ENCODE results near the gene KCNK16.

KCNK16 gene

GRCh38 chr6:39342692-39343395, 20.3 kb upstream of the KCNK16 start:
- no peak for DNase-seq (ENCODE audit: low read depth in 1 of 2, low spot score in 1 of 2)

- no peak for DNase-seq (ENCODE audit: low read depth in 1 of 2, low spot score in 1 of 2)
Measured at GRCh38 chr6:39341937-39342336, 19.4 kb upstream of the KCNK16 start.

DNA sequence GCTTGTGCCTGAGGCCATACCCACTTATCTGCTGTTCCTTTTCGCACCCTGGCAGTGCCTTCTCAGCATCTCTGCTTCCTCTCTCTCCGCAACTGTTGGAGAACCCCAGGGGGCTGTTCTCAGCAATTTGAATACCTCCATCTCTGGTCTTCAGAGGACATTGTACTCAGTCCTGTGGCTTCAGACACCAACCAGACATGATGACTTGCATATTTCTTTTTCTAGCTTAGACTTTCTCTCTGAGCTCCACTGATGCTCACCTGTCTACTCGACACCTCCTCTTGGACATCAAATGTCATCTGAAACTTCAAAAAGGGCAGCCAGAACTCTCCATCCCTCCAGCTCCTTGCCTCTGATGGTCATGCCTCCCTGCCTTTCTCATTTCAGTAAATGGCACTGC, 18.9 kb upstream of the KCNK16 start:
- no peak for DNase-seq (ENCODE audit: low read depth in 1 of 2, low spot score in 1 of 2)

DNA sequence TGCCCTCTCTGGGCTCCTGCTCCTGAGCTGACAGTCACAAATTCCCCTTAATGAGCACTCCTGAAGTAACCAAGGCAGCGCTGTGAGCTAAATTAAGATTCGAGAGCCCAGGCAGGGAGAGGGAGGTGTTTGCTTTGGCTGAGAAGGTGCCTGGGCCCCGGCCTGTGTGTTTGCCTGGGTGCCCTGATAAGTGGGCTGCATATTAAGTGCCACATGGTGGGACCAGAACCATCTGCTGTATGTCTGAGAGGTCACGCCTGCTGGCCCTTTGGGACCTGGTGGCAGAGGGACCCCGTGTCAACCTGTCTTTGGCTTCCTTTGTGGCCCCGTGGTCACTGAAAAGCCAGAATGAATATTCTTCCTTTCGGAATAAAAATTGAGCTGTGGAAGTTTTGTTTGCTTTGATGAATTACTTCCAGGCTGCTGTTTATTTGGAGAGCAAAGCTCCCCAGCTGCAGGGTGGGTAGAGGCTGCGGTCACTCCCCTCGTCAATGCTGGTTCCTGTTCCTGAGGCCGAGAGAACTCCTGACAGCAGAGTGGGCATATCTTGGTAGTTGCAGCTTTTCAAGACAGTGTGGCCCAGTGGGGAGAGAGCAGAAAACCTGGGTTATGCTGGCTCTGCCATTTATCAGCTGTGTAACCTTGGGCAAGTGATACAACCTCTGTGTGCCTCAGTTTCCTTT, 17.5 kb upstream of the KCNK16 start:
- DNase-seq (ENCODE audit: low read depth in 1 of 2, low spot score in 1 of 2), result no peak

DNA sequence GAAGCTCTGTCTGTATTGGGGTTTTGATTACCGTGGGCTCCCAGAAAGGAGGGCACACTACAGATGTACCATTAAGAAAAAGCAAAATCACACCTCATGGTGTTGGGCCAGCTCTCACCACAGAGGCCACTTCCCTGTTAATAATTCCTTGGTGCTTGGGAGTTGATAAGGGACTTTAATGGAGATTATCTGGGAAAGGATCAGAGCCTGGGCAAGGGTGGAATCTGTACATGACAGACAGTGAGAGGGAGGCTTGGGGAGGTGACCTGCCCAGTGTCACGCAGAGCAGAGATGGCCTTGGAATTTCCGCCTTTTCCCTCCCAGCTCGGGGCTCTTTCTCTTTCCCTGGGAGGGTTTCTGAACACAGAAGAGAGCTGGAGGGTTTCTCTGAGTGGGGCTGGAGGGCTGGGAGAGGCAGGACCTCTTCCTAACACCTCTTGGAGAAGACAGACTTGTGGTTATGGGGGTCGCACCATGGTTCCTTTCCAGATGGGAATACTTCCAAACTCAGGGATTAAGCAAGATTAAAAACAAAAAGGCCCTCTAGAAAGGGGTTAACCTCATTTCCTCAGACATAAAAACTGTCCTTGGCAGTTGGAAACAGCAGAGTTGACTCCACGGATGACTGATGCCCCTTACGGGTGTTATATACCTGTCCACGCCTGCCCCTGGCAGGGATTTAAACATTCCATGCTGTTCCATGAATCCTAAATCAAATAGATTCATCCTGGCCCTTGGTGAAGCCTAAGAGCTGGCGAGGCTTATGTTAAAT, 16.8 kb upstream of the KCNK16 start:
- DNase-seq (ENCODE audit: low read depth in 1 of 2, low spot score in 1 of 2), result no peak

GRCh38 chr6:39338397-39338796, 15.9 kb upstream of the KCNK16 start:
- DNase-seq (ENCODE audit: low read depth in 1 of 2, low spot score in 1 of 2), result no peak

GRCh38 chr6:39335780-39336545, 13.5 kb upstream of the KCNK16 start:
- DNase-seq (ENCODE audit: low read depth in 1 of 2, low spot score in 1 of 2), result no peak

DNA sequence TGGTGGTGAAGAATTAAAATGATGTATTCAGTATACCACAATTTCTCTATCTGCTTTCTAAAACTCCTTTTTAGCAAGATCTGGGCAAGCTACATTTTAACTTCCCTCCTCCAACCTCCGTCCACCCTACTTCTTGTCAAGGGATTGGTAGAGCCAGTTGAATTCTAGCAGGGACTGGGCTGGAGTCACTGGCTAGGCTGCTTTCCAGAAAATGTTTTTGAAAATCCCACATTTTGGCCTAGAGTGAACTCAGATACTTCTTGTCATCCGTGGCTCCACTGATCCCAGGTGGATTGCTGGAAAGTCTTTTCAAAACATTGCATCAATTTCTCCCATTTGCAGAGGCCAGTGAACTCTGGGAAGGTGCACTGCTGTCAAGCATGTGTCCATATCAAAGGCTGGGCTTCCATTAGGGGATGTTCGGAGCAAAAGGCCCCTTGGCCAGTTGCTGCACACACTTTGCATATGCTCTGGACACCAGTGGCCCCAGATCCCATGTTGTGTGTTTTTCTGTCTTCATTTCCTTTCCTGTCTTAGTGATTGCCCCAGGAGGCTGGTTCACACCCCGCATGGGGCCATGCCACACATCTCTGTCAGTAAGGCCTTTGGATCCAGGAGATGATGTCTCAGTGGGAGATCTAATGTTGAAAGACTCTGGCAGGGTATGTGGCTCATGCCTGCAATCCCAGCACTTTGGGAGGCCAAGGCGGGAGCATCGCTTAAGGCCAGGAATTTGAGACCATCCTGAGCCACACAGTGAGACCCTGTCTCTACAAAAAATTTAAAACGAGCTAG, 11.3 kb upstream of the KCNK16 start:
- DNase-seq (ENCODE audit: low read depth in 1 of 2, low spot score in 1 of 2), result no peak

DNA sequence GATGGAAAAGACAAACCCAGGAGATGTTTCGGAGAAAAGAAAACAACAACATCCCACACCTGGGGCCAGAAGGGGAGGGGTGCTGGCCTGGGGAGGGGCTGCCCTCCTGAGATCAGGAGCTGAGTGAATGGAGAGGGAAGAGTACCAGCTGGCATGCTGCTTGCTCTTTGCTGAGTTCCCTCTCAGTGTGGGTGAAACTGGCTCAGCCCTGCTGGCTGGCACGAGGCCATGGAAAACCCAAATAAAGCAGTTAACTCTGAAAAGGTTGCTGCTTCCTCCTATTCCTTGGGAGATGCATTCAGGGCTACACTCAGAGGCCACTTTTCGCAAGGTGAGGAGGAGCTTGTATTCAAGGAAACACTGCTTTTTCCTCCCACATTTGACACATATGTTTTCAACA, 8.0 kb upstream of the KCNK16 start:
- no peak for DNase-seq (ENCODE audit: low read depth in 1 of 2, low spot score in 1 of 2)

GRCh38 chr6:39330057-39330456, 7.6 kb upstream of the KCNK16 start:
- DNase-seq (ENCODE audit: low read depth in 1 of 2, low spot score in 1 of 2), result no peak

DNA sequence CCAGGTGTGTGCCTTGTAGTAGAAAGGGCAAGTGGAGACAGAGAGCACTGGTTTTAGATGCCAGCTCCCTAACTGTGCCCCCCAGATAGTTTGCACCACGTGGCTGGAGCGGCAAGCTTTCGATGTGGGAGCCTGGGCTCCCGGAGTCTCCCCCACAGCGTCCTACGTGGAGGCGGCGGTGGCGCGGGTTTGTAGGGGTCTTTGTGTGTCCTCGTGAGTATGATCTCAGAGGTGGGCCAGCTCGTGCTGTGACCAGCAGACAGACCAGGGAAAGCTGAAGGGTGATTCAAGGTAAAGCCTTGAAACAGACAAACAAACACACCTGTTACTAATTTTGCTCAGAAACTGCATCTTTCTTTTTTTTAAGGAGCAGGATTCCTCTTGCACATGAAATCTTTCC, 5.6 kb upstream of the KCNK16 start:
- DNase-seq (ENCODE audit: low read depth in 1 of 2, low spot score in 1 of 2), result no peak

- DNase-seq (ENCODE audit: low read depth in 1 of 2, low spot score in 1 of 2), result no peak
Measured at GRCh38 chr6:39327507-39327906, 5.0 kb upstream of the KCNK16 start.

- DNase-seq (ENCODE audit: low read depth in 1 of 2, low spot score in 1 of 2), result no peak
Measured at GRCh38 chr6:39321761-39322160, 741 bp downstream of the KCNK16 start.

DNA sequence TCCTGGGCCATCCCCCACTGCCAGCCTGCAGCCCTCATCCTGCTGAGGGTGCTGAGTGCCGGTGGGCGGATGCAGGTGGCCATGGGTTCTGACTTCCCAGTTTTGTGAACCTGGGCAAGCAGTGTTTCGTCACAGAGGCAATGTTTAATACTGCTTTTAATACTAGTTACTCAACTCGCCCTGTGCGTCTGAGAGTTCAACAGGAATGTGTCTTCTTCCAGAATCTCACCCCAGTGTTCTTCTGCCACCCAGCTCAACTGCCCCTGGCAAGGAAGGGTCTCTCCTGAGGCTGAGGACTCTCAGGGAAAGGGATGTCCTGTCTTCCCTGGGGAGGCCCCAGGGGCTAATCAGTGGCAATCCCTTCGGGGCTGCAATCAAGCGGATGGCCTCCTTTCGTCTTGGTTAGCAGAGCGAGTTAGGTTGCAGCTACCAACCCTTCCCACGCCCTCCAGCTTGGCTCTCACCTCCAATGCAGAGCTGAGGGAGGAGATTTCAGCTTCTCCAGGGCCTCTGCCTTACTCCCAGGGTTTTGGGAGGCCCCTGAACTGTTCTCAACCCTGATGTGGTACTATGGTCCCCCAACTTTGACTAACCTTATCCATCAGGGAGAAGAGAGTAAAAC, 2.0 kb downstream of the KCNK16 start:
- DNase-seq (ENCODE audit: low read depth in 1 of 2, low spot score in 1 of 2), result no peak

DNA sequence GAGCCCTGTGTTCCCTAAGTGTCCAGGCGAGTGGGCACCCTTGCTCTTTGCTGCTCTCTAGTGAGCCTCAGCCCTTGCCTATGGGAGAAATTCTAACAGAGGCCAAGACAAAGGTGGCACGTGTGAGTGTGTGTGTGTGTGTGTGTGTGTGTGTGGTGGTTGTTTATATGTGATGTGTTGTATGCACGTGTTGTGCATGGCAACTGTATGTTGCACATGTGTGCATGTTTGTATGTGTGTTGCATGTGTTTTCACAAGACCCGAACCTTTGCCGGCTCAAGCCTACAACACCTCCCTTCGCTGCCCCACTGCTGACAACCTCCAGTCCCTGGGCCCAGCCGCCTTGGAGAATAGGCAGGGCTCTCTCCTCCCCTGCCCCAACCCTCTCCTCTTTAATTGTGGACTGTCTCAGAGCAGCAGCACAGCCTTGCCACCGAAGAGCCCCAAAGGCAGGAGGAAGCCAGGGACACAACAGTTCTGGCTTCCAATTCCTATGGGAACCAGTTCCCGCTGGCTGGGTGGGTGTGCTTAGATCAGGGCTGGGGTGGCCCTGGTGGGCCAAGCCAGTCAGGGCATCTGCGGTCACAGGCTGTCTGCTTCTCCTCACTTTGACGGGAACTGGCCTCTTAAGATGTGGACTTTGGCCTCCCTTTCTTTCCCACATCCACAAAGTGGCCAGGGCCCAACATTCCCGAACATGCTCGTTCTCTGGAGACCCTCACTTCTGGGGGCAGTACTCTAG, 2.7 kb downstream of the KCNK16 start:
- no peak for DNase-seq (ENCODE audit: low read depth in 1 of 2, low spot score in 1 of 2)

- DNase-seq (ENCODE audit: low read depth in 1 of 2, low spot score in 1 of 2), result no peak
Measured at GRCh38 chr6:39317256-39317655, 5.2 kb downstream of the KCNK16 start.

GRCh38 chr6:39314273-39314795, 8.2 kb downstream of the KCNK16 start, which contains the start of gene KCNK17:
KCNK17 (minus strand) TSS chr6:39314419; CDS start chr6:39314320, 99 bp downstream.
- no peak for DNase-seq (ENCODE audit: low read depth in 1 of 2, low spot score in 1 of 2)

DNA sequence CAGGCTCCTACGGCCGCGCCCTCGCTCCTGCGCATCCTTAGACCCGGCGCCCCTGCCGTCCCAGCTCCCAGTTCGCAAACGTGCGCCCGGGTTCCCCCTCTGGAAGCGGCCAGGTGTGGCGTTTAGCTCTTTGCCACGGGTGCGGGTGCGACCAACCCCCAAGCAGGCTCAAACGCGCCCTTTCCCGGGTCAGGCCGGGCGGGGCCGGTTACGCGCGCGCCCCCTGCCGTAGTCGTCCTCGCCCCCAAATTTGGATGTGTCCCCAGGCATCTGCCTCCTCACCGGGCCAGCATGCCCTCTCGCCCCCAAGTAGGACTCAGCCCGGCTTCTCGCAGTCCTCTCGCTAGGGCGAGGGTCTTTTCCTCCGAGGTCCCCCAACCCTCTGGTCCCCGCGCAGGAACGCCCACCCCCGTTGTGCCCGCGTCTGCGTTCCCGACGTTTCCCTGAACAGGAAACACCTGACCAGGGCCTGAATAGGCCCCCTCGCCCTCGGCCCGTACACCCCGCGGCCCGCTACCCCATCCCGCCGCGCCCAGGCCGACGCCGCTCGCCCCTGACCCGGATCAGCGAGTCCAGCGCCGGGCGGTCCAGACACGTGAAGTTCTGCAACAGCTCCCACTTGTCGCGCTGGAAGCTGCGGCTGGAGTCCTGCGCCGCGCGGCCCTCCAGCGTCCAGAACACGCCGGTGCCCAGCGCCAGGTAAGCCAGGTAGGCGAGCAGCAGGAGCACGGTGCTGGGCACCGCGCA, 8.8 kb downstream of the KCNK16 start:
- no peak for DNase-seq (ENCODE audit: low read depth in 1 of 2, low spot score in 1 of 2)
